HK-2 (cell line): ENCODE results near the gene LY6G6F.
A peak's percentile ranks its signal among the peaks of the same experiment; 100 is the strongest.
"Not testable (repeated sequence)": the region's sequence is repeated elsewhere in the genome, so short reads cannot be mapped to it uniquely, and the experiment has no call there.

Experiments
- DNase-seq: peaks from one replicate; pipeline ENCODE4 v3.0.0-alpha.2; 2018; ENCODE audit not compliant: unreplicated experiment

The LY6G6F gene

GRCh38 chr6:31702405-31702818, 4.3 kb upstream of the LY6G6F start:
- DNase-seq: no peak

DNA sequence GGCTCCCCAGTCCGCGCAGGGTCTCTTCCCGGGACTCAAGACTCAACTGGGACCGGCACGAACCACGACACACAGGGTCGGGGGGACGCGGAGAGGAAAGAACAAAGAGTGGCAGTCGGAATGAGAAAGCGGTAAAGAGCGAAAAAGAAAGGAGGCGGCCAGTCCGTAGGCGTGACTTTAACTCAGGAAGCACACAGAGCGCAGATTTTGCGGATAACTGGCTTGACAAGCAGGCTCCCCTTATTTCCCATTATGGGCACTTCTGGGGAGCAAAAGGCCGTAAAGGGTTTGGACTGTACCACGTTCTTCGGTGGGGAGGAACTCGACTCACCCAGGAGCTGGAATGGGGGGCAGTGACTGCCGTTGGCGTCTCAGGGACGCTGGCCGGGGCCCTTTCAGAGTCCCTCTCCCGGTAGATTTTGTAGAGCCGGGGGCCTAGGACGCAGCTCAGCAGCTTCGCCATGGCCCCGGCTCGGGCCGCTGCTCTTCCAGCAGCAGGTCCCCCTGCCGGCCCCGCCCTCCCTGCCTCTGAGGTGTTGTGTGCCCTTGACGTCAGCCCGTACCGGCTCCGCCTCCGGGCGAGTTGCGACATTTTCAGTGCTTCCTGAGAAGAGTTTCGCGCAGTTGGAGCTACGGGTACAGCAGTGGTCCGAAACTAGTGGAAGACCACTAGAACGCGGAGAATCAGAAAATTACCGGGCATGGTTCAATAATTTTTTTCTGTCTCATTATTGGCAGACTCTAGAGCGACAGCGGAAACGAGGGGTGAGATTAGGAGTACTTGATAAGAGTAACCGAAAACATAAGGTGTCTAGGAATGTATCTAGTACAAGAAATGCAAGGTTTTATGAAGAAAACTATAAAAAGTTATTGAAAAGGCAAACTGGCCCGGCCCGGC, 3.6 kb upstream of the LY6G6F start, which contains the start of gene ABHD16A:
Gene ABHD16A, minus strand, starts transcription at position 506 of the 898 bp plus-strand sequence. Its CDS starts 43 bp downstream, at position 463.
- peak; percentile 96 for DNase-seq

DNA sequence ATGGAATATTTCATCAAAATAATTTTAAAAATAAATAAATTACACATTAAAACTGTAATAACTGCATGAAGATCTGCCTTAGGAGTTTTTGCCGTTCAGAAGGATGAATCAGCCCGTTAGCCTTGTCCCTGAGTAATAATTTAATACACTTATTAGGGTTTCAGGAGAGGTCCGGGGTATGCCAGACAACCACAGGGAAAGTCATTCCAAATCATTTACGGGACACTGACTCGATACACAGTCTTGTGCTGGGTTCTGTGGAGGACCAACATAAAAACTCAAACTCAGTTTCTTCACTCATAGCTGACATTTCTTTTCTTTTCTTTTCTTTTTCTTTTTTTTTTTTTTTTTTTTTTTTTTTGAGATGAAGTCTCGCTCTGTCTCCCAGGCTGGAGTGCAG, 735 bp upstream of the LY6G6F start:
- DNase-seq: no peak

GRCh38 chr6:31707701-31708100, 1.0 kb downstream of the LY6G6F start:
- no peak for DNase-seq

- DNase-seq: no peak
Observed at GRCh38 chr6:31708224-31708623, 1.6 kb downstream of the LY6G6F start.

DNA sequence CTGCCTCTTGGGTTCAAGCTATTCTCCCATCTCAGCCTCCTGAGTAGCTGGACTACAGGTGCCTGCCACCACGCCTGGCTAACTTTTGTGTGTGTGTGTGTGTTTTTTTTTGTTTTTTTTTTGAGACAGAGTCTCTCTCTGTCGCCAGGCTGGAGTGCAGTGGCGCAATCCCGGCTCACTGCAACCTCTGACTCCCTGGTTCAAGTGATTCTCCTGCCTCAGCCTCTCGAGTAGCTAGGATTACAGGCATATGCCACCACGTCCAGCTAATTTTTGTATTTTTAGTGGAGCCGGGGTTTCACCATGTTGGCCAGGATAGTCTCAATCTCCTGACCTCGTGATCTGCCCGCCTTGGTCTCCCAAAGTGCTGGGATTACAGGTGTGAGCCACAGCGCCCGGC, 2.5 kb downstream of the LY6G6F start:
- not testable (repeated sequence) for DNase-seq

- no peak for DNase-seq
Observed at GRCh38 chr6:31710523-31711219, 4.0 kb downstream of the LY6G6F start.

- no peak for DNase-seq
Observed at GRCh38 chr6:31711233-31711632, 4.6 kb downstream of the LY6G6F start.

- DNase-seq: no peak
Observed at GRCh38 chr6:31712296-31712695, 5.6 kb downstream of the LY6G6F start.

DNA sequence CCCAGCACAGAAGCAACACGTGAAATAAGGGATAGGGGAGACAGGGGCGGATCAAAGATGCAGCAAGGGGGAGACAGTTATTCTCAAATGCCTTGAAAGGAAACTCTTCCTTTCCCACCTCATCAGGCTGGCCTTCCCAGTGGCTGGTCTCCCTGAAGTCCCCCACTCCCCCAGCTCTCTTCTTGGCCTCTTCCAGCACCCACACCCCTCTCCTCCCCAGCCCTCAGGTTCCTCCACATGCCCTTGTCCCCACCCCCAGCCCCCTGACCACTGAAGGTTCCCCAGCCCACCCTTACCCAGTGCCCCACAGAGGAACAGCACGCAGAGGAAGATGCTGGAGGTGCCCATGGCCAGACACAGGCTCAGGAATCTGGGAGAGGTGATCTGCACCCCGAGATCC, 6.8 kb downstream of the LY6G6F start:
- DNase-seq: no peak

DNA sequence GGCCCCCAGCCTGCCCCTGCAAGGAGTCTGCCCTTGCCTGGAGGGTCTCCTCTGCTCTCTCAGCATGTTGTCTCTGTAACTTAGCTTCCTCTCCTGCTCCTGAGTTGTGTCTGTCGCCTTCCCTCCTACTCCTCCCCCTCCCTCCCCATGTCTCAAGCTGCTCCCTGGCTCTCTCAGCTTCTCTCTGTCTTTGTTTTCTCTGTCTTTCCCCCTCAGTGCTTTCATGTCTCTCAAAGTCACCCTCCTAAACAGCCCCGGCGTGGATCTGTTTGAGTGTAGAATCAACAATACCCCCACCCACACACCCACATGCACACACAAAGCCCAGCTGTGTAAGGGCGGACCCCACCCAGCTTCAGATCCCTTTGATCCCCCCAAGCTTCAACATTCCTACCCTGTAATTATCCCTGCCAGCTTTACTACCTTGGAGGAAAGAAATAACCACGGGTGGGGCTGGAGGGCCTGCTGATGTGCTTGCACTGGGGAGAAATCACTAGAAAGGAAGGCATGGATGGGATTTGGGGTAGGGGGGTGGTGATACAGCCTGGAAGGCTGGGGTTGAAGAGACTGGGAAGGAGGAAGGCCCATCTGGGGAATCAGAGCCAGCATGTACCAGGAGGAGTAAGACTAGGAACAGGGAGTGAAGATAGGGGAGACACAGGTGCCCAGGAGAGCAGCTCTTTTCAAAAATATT, 7.5 kb downstream of the LY6G6F start:
- DNase-seq: no peak

DNA sequence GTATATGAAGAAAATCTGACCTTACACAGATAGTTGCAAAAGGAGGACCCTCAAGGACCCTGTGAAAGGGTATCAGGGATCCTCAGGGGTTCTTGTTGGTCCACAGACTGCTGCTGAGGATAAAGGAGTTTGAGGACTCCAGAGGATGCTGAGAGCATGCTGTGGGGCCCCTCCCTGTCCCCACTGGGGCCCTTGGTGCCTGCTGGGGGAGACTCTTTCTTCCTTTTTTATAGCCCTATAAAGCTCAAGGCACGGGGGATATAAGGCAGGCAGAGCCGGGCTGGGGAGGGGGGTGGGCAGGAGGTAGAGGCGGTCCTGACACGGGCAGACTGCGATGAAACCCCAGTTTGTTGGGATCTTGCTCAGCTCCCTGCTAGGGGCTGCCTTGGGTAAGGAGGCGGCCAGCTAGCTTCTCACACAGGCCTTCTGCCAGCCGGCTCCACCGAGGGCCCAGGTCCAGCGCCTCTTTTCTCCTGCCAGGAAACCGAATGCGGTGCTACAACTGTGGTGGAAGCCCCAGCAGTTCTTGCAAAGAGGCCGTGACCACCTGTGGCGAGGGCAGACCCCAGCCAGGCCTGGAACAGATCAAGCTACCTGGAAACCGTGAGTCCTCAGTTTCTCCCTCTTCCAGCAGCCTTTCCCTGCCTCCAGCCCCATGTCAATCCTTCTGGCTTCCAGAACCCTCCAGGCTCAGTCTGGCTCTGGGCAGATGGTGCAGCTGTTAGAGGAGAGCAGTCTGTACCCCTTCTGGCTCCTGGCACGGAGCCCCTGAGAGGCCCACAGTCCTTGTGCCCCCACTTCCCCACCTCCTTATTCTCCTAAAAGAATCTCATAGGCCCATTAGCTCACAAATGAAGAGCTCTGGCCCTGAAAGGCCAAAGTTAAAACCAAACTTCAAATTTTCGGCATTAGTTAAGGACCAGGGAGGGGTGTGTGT, 8.6 kb downstream of the LY6G6F start, which contains the start of gene LY6G6D:
Gene LY6G6D, plus strand, starts transcription at position 327 of the 937 bp plus-strand sequence. Its CDS starts 8 bp downstream, at position 335.
- DNase-seq: no peak

DNA sequence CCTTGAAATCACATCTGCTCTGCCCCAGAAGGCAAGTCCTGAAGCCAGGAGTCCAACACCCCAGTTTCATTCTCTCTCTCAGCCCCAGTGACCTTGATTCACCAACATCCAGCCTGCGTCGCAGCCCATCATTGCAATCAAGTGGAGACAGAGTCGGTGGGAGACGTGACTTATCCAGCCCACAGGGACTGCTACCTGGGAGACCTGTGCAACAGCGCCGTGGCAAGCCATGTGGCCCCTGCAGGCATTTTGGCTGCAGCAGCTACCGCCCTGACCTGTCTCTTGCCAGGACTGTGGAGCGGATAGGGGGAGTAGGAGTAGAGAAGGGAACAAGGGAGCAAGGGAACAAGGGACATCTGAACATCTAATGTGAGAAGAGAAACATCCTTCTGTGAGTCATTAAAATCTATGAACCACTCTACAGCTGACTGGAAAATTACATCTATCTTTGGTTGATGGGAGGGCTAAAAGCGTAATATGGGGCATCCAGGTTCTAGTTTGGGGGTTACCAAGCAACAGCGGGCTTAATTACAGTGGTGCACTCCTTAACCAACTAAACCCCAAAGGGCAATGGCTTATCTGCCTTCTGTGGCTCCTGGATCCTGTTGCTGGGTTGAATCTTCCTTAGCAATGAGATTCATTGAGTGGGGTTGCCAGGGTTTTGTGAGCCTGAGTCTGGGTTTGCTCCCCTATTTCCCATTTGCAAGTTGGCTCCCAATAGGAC, 11.0 kb downstream of the LY6G6F start:
- no peak for DNase-seq

- no peak for DNase-seq
Observed at GRCh38 chr6:31718265-31718664, 11.6 kb downstream of the LY6G6F start.

- DNase-seq: no peak
Observed at GRCh38 chr6:31719001-31719400, 12.3 kb downstream of the LY6G6F start.

- no peak for DNase-seq
Observed at GRCh38 chr6:31720196-31720770, 13.6 kb downstream of the LY6G6F start.

GRCh38 chr6:31721351-31722020, 14.8 kb downstream of the LY6G6F start, which contains the start of gene LY6G6C:
LY6G6C (minus strand) TSS chr6:31721746; CDS start chr6:31721679, 67 bp downstream.
- no peak for DNase-seq

DNA sequence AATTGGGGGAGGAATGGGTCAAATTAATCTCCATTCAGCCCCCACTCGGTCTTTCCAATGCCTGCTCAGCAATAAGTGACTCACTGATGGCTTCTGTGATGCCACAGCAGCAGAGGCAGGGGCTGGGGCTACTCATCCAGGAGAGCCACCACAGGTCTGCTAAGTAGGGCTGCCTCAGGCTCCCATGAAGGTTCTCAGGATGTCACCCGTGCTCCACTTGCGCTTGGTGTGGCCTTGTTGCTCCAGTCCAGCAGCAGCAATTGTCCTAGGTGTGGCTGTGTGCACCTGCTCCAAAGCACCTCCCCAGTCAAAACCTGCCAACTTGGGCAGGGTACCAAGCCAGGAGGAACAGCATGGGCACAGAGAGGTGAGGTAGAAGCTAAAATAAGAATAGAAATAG, 15.5 kb downstream of the LY6G6F start:
- no peak for DNase-seq

- DNase-seq: no peak
Observed at GRCh38 chr6:31723245-31723979, 16.7 kb downstream of the LY6G6F start, which contains the start of gene MPIG6B. MPIG6B (plus strand) TSS chr6:31723373; CDS start chr6:31723384, 11 bp downstream.
